ENCODE measurements around the gene YY1.

DNA sequence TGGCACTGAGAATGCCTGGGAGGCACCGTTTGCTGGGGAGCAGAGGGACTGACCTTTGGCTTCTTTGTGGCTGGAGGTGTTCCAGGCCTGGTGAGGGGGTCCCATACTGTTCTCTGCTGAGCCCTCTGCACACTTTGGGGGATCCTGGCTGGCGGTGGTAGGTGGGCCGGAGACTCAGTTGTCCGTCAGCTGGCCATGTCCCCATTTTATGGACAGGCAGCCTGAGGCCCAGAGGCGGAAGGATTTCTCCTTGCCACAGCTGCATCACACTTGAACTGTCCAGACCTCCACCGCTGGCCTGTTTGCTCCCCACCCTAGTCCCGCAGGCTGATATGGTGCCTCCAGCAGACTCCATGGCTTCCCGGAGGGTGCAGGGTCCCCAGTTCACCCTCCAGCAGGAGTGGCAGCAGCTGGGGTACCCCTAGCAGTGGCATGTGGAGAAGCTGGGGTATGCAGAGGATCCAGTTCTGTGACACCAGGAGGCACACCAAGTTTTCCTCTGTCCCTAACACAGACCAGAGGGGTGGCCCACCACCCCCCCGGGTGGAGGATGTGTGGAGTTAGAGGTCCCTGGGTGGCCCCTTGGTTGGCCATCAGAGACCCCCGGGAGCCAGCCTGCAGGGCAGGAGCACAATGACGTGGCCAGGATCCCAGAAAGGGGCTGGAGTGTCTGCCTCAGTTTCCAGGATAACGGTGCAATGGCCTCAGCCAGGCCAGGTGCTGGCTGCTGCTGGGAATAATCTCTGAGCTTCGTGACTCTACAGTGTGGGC is 52.5 kb downstream of the YY1 start:
- no peak for TF ChIP-seq EZH2phosphoT487 (IDR thresholded peaks at IDR 0.05; ENCODE audit: low read depth, severe bottlenecking, unreplicated experiment)
- TF ChIP-seq, protein P1, sequence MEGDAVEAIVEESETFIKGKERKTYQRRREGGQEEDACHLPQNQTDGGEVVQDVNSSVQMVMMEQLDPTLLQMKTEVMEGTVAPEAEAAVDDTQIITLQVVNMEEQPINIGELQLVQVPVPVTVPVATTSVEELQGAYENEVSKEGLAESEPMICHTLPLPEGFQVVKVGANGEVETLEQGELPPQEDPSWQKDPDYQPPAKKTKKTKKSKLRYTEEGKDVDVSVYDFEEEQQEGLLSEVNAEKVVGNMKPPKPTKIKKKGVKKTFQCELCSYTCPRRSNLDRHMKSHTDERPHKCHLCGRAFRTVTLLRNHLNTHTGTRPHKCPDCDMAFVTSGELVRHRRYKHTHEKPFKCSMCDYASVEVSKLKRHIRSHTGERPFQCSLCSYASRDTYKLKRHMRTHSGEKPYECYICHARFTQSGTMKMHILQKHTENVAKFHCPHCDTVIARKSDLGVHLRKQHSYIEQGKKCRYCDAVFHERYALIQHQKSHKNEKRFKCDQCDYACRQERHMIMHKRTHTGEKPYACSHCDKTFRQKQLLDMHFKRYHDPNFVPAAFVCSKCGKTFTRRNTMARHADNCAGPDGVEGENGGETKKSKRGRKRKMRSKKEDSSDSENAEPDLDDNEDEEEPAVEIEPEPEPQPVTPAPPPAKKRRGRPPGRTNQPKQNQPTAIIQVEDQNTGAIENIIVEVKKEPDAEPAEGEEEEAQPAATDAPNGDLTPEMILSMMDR (IDR thresholded peaks at IDR 0.05; ENCODE audit: poor library complexity): no peak
- no peak for TF ChIP-seq EZH2 (IDR thresholded peaks at IDR 0.05; ENCODE audit: borderline replicate concordance)
